Adrenal gland (tissue), 12 donors: ENCODE measurements around the gene PCDHB16. TPM values are rescaled to one million over a fixed set of nuclear protein-coding genes. Genes with fewer than 3 reads are reported as not detected.
"Not testable (repeated sequence)": the region's sequence is repeated elsewhere in the genome, so short reads cannot be mapped to it uniquely, and the experiment has no call there.

Experiments used
- DNase-seq, 7 donors: peaks; one replicate each; pipeline ENCODE4 v3.0.0-alpha.2; 2019 to 2020
- H3K27ac ChIP-seq, 5 donors: fragments of 200-600 bp; sonication (generic) in 4 of 5; 1 replicate in 3 of 5; 2 replicates in 2 of 5; pipeline versions ENCODE4 v1.5.1 to v1.8.0; 2016 to 2020; ENCODE audit warnings: mild to moderate bottlenecking in 1 of 5
- H3K27me3 ChIP-seq: fragments of 200-600 bp; 2 replicates; pipeline ENCODE4 v1.8.0; 2021
- H3K36me3 ChIP-seq, 2 donors: fragments of 200-600 bp; replicated peaks in 1 of 2; 1 replicate in 1 of 2; 2 replicates in 1 of 2; pipeline versions ENCODE4 v1.5.1 to v1.8.0; 2018 to 2022
- H3K4me1 ChIP-seq, 2 donors: fragments of 200-600 bp; replicated peaks in 1 of 2; 1 replicate in 1 of 2; 2 replicates in 1 of 2; pipeline versions ENCODE4 v1.5.1 to v1.8.0; 2018 to 2021
- H3K4me3 ChIP-seq, 4 donors: fragments of 200-600 bp; sonication (generic) in 3 of 4; one replicate each; pipeline ENCODE4 v1.5.1; 2016 to 2018
- H3K9me3 ChIP-seq, 3 donors: fragments of 200-600 bp; sonication (generic) in 1 of 3; replicated peaks in 1 of 3; 1 replicate in 2 of 3; 2 replicates in 1 of 3; pipeline versions ENCODE4 v1.5.1 to v1.8.0; 2016 to 2021
- POLR2A ChIP-seq, 2 donors: fragments of 450-650 bp; IDR thresholded peaks; one replicate each; pipeline ENCODE4 v1.6.1; 2017; ENCODE audit warnings: antibody characterized with exemption in 2 of 2, mild to moderate bottlenecking in 2 of 2, moderate library complexity in 1 of 2
- WGBS, 4 donors: extraction: QIAGEN DNeasy Blood & Tissue Kit in 2 of 4; methylation state at CpG; one replicate each; pipeline versions ENCODE4 v1.1.5 to v1.1.7; 2013 to 2017; 5-methylcytosine and 5-hydroxymethylcytosine counted together
- intact Hi-C, 2 donors: fragments of 100-400 bp; cut with DNase I; formaldehyde crosslinking; loops; one replicate each; pipeline versions ENCODE4 v1.14.1 to v1.15.0; 2022 to 2023
- polyA plus RNA-seq, 3 donors: library from polyadenylated mRNA; stranded (reverse); fragments of 200-250 nt in 2 of 3; fragments of 350-450 nt in 1 of 3; fragmentation: Illumina TruSeq in 1 of 3; extraction: RNeasy Lipid Tissue Mini Kit (QIAGEN cat#74804) in 1 of 3; gene quantifications; one replicate each; pipeline ENCODE4 v1.2.3, GENCODE V29; 2013 to 2014
- total RNA-seq, 9 donors: library from RNA; depleted of rRNA in 4 of 9; stranded (reverse); fragments of >200 nt in 4 of 9; fragments of 120-200 nt in 1 of 9; fragmentation: NEBNext Ultra II Directional in 1 of 9; extraction: Animal tissue kit (Norgen Biotek cat#: 25700) in 1 of 9; gene quantifications; one replicate each; pipeline versions ENCODE4 v1.1.0 to v1.2.4, GENCODE V29; 2013 to 2023
- TF ChIP-seq, protein P1 (sequence below), 6 experiments: fragments of 450-650 bp in 4 of 6; fragments of 200-600 bp in 2 of 6; sonication (generic) in 1 of 6; IDR thresholded peaks; 1 replicate in 5 of 6; 2 replicates in 1 of 6; pipeline versions ENCODE4 v1.5.1 to v1.8.0; 2016 to 2021; ENCODE audit warnings: antibody characterized with exemption in 6 of 6, mild to moderate bottlenecking in 2 of 6, moderate library complexity in 1 of 6
- donor health status: healthy with polysubstance abuse.
- donor health status: Bipolar disorder and iron deficiency.
- donor health status: DM: yes; HTN: yes; CAD: no.
- donor health status: DM: no; HTN: no; CAD: no.
- donor health status: DM: no; HTN: no; CAD: no.
- donor health status: DM: yes; HTN: yes; CAD: no.

Gene PCDHB16
- total and polyA plus RNA-seq, 12 donors = 0.39 to 3.3 (median 1.4) TPM

DNA sequence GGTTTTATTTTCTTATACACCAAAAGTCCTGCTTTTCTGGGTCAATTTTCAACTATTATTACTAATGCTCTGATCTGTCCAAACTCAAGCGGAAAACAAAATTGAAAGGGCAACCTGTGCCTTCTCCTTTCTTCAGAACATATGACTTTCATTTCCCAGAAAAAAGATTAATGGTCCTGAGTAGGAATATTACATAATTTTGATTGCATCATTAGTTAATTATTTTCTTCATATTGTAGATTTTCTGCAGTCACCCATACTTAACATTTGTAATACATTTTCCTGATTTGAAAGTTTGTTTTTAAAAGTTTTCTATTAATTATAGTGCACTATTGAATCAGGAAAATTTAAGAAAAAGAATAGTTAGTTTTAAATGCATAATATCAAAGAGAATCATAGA is 6.3 kb upstream of the PCDHB16 start:
- Histone ChIP-seq H3K4me3 (no peak overlapping the region), H3K4me1 (no peaks in the 10 kb centered on the region), H3K27me3 (peaks cover 9% of the 10 kb centered on the region), H3K36me3 (no peaks in the 10 kb centered on the region), H3K27ac (no peak overlapping the region), H3K9me3 (peaks cover 0 to 12% (median 5%) of the 10 kb centered on the region in 3 donors)
- no peak for TF ChIP-seq POLR2A (IDR thresholded peaks at IDR 0.05)
- TF ChIP-seq, protein P1, sequence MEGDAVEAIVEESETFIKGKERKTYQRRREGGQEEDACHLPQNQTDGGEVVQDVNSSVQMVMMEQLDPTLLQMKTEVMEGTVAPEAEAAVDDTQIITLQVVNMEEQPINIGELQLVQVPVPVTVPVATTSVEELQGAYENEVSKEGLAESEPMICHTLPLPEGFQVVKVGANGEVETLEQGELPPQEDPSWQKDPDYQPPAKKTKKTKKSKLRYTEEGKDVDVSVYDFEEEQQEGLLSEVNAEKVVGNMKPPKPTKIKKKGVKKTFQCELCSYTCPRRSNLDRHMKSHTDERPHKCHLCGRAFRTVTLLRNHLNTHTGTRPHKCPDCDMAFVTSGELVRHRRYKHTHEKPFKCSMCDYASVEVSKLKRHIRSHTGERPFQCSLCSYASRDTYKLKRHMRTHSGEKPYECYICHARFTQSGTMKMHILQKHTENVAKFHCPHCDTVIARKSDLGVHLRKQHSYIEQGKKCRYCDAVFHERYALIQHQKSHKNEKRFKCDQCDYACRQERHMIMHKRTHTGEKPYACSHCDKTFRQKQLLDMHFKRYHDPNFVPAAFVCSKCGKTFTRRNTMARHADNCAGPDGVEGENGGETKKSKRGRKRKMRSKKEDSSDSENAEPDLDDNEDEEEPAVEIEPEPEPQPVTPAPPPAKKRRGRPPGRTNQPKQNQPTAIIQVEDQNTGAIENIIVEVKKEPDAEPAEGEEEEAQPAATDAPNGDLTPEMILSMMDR (IDR thresholded peaks at IDR 0.05) = no peak
- 47 to 60% (median 57%) methylated on average over 1 of the region's 1 CpG for WGBS, 4 donors
- no peak for DNase-seq
- intact Hi-C loops = no loop called here

DNA sequence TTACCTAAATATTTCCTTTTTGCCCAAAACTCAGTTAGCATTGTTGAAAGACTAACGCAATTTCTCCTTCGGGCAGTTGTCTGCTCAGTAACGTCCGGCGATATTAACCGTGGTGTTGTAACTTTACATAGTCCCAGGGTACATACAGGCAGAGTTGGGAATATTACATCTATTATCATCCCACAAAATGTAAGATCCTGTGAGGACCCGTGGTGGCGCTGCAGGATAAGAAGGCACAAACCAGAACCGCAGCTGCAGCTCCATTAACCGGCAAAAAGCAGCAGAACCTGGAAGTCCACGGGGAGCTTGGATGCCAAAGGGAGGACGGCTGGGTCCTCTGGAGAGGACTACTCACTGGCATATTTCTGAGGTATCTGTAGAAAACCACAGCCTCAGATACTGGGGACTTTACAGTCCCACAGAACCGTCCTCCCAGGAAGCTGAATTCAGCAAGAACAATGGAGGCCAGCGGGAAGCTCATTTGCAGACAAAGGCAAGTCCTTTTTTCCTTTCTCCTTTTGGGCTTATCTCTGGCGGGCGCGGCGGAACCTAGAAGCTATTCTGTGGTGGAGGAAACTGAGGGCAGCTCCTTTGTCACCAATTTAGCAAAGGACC is 4.5 kb upstream of the PCDHB16 start, which contains the start of gene PCDHB8:
Gene PCDHB8 (plus strand): TSS at position 214 of the 615 bp plus-strand sequence. CDS start 245 bp downstream, at position 459.
- H3K27ac ChIP-seq, H3K4me1 ChIP-seq, H3K4me3 ChIP-seq, H3K36me3 ChIP-seq, intact Hi-C loops, H3K27me3 ChIP-seq, DNase-seq: not testable (repeated sequence)
- 22 to 35% (median 27%) methylated on average over 13 to 18 of the region's 18 CpGs for WGBS, 4 donors
- peaks cover 0 to 12% (median 5%) of the 10 kb centered on the region in 3 donors for H3K9me3 ChIP-seq

DNA sequence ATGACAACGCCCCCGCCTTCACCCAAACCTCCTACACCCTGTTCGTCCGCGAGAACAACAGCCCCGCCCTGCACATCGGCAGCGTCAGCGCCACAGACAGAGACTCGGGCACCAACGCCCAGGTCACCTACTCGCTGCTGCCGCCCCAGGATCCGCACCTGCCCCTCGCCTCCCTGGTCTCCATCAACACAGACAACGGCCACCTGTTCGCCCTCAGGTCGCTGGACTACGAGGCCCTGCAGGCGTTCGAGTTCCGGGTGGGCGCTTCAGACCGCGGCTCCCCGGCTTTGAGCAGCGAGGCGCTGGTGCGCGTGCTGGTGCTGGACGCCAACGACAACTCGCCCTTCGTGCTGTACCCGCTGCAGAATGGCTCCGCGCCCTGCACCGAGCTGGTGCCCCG is 2.8 kb upstream of the PCDHB16 start:
- DNase-seq, H3K36me3 ChIP-seq, intact Hi-C loops, H3K27me3 ChIP-seq, H3K4me3 ChIP-seq, H3K27ac ChIP-seq, H3K4me1 ChIP-seq: not testable (repeated sequence)
- peaks cover 0 to 12% (median 5%) of the 10 kb centered on the region in 3 donors for H3K9me3 ChIP-seq
- WGBS, 4 donors = 22 to 59% (median 39%) methylated on average over 16 to 35 of the region's 39 CpGs

DNA sequence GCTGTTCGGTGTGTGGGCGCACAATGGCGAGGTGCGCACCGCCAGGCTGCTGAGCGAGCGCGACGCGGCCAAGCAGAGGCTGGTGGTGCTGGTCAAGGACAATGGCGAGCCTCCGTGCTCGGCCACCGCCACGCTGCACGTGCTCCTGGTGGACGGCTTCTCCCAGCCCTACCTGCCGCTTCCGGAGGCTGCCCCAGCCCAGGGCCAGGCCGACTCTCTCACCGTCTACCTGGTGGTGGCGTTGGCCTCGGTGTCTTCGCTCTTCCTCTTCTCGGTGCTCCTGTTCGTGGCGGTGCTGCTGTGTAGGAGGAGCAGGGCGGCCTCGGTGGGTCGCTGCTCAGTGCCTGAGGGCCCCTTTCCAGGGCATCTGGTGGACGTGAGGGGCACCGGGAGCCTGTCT is 2.3 kb upstream of the PCDHB16 start:
- 20 to 62% (median 25%) methylated on average over 13 to 32 of the region's 32 CpGs; no CpG with 5 or more reads in 1 of the 4 donors for WGBS, 4 donors
- intact Hi-C loops = not testable (repeated sequence)

DNA sequence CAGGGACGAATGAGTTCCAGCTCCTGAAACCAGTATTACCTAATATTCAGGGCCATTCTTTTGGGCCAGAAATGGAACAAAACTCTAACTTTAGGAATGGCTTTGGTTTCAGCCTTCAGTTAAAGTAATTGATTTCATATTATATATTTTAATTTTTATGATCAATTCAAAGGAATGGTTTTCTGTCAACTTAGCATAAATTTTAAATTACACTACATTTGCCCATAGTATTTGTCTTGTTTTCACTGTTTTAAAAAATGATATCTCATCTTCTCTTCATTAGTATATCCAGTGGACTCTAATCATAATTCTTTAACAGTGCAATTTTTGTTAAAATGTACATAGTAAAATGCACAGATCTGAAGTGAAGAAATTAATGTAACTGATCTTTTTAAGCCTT is 1.9 kb upstream of the PCDHB16 start:
- 13 to 43% (median 35%) methylated on average over 1 of the region's 1 CpG for WGBS, 4 donors
- Histone ChIP-seq H3K27me3 (peaks cover 5% of the 10 kb centered on the region), H3K27ac (no peak overlapping the region), H3K4me1 (no peaks in the 10 kb centered on the region), H3K4me3 (no peak overlapping the region), H3K9me3 (peaks cover 0 to 12% (median under 1%) of the 10 kb centered on the region in 3 donors), H3K36me3 (no peaks in the 10 kb centered on the region)
- no peak for TF ChIP-seq POLR2A (IDR thresholded peaks at IDR 0.05)
- TF ChIP-seq, protein P1 (IDR thresholded peaks at IDR 0.05) = no peak
- intact Hi-C loops = no loop called here
- DNase-seq = no peak

More for the DNA sequence above, 2.3 kb upstream of the PCDHB16 start:
- not testable (repeated sequence) for DNase-seq, H3K4me3 ChIP-seq, H3K27me3 ChIP-seq, H3K36me3 ChIP-seq, H3K4me1 ChIP-seq, H3K27ac ChIP-seq
- peaks cover 0 to 12% (median 5%) of the 10 kb centered on the region in 3 donors for H3K9me3 ChIP-seq

DNA sequence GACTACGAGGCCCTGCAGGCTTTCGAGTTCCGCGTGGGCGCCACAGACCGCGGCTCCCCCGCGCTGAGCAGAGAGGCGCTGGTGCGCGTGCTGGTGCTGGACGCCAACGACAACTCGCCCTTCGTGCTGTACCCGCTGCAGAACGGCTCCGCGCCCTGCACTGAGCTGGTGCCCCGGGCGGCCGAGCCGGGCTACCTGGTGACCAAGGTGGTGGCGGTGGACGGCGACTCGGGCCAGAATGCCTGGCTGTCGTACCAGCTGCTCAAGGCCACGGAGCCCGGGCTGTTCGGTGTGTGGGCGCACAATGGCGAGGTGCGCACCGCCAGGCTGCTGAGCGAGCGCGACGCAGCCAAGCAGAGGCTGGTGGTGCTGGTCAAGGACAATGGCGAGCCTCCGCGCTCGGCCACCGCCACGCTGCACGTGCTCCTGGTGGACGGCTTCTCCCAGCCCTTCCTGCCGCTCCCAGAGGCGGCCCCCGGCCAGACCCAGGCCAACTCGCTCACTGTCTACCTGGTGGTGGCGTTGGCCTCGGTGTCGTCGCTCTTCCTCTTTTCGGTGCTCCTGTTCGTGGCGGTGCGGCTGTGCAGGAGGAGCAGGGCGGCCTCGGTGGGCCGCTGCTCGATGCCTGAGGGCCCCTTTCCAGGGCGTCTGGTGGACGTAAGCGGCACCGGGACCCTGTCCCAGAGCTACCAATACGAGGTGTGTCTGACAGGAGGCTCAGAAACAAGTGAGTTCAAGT is 2.1 kb downstream of the PCDHB16 start:
- intact Hi-C loops, DNase-seq, H3K4me3 ChIP-seq: not testable (repeated sequence)

More for the DNA sequence above, 2.1 kb downstream of the PCDHB16 start:
- WGBS, 4 donors = 27 to 57% (median 42%) methylated on average over 6 to 49 of the region's 69 CpGs
- H3K27me3 ChIP-seq, H3K9me3 ChIP-seq, H3K4me1 ChIP-seq, H3K27ac ChIP-seq, H3K36me3 ChIP-seq: not testable (repeated sequence)
